Measurements from ENCODE around the gene CCDC174.

- TF ChIP-seq CTCF (IDR thresholded peaks at IDR 0.05) (no peak), POLR2AphosphoS5 (IDR thresholded peaks at IDR 0.05) (no peak), EP300 (IDR thresholded peaks at IDR 0.05) (no peak), POLR2A (IDR thresholded peaks at IDR 0.05) (no peak)
Observed at GRCh38 chr3:14674841-14675240, 23.3 kb downstream of the CCDC174 start, which contains the start of gene C3orf20.
